NB4 (cell line): ENCODE results near the gene SMARCC2.
A peak's percentile ranks its signal among the peaks of the same experiment; 100 is the strongest.

Experiments used
- DNase-seq: peaks from one replicate; pipeline ENCODE4 v3.0.0; 2010; ENCODE audit warnings: low read depth
- H3K4me3 ChIP-seq: one replicate; pipeline ENCODE4 v1.5.1; 2011; ENCODE audit warnings: mild to moderate bottlenecking, low read depth, low read length, moderate library complexity
- CTCF ChIP-seq: IDR thresholded peaks from one replicate; pipeline ENCODE4 v1.5.1; 2012; ENCODE audit warnings: low read depth, low read length
- MAX ChIP-seq: IDR thresholded peaks from 2 replicates; pipeline ENCODE4 v1.6.1; 2011; ENCODE audit warnings: low read depth, low read length
- MYC ChIP-seq: IDR thresholded peaks from 2 replicates; pipeline ENCODE4 v1.6.1; 2011; ENCODE audit warnings: low read depth, low read length
- POLR2A ChIP-seq: IDR thresholded peaks from 2 replicates; pipeline ENCODE4 v1.6.1; 2011; ENCODE audit warnings: mild to moderate bottlenecking; ENCODE audit not compliant: insufficient read length; ENCODE audit errors: extremely low read depth

SMARCC2 gene

GRCh38 chr12:56224102-56224701 is 34.9 kb upstream of the SMARCC2 start, which contains the start of gene NABP2:
Gene NABP2, plus strand, starts transcription at chr12:56224342. Its CDS starts 515 bp downstream, at chr12:56224857.
- DNase-seq: peak; percentile 99
- H3K4me3 ChIP-seq: peak within 1 kb of the TSS; percentile 92
- peak; percentile 70 for TF ChIP-seq MAX
- no peak for TF ChIP-seq POLR2A
- peak; percentile 79 for TF ChIP-seq MYC
- TF ChIP-seq CTCF: peak; percentile 66

GRCh38 chr12:56223571-56224101 is 34.4 kb upstream of the SMARCC2 start:
- peak overlapping the region; percentile 38 for H3K4me3 ChIP-seq
- no peak for TF ChIP-seq POLR2A
- TF ChIP-seq MYC: no peak
- TF ChIP-seq MAX: no peak
- TF ChIP-seq CTCF: no peak
- DNase-seq: no peak

GRCh38 chr12:56222531-56222895 is 33.2 kb upstream of the SMARCC2 start:
- TF ChIP-seq MYC (no peak), MAX (no peak), POLR2A (no peak), CTCF (no peak)
- no peak for DNase-seq
- H3K4me3 ChIP-seq: peak overlapping the region; percentile 85

GRCh38 chr12:56221757-56222530 is 32.7 kb upstream of the SMARCC2 start, which contains the start of gene RNF41:
Gene RNF41, minus strand, starts transcription at chr12:56221922. Its CDS starts 7,875 bp downstream, at chr12:56214047.
- no peak for TF ChIP-seq MAX
- TF ChIP-seq POLR2A: peak; percentile 89
- TF ChIP-seq MYC: peak; percentile 8; the same call in 1 of the 2 replicates
- TF ChIP-seq CTCF: peak; percentile 7
- peak; percentile 98 for DNase-seq
- H3K4me3 ChIP-seq: peak within 1 kb of the TSS; percentile 85

- DNase-seq: no peak
- H3K4me3 ChIP-seq: peak overlapping the region; percentile 85
- TF ChIP-seq MAX (no peak), POLR2A (no peak), CTCF (no peak), MYC (no peak)
Observed at GRCh38 chr12:56221232-56221756, 32.0 kb upstream of the SMARCC2 start.
